Caco-2 (cell line): Measurements from ENCODE around the gene KRT34. TPM values are rescaled to one million over a fixed set of nuclear protein-coding genes. Genes with fewer than 3 reads are reported as not detected.

Experiments used
- BruUV-seq: library from RNA; stranded (reverse); fragments of 400-500 nt; replicated peaks from 2 replicates; lab custom pipeline; 2021; lab: Mats Ljungman, UMichigan
- CTCF ChIA-PET: fragments of 300-600 bp; sonication (Branson Sonifier 250); formaldehyde crosslinking; loops from one replicate; lab custom pipeline; 2022; ENCODE audit warnings: antibody characterized with exemption; lab: Charles Lee
- POLR2A ChIA-PET: fragments of 300-600 bp; sonication (Branson Sonifier 250); formaldehyde crosslinking; loops from one replicate; lab custom pipeline; 2022; ENCODE audit warnings: antibody characterized with exemption; lab: Charles Lee
- DNase-seq, 2 experiments: peaks; one replicate each; pipeline versions ENCODE4 v3.0.0 to v3.0.0-alpha.2; 2020 to 2022
- H3K27me3 ChIP-seq: replicated peaks from 2 replicates; pipeline ENCODE4 v1.6.0; 2011; ENCODE audit warnings: low read length; ENCODE audit not compliant: control insufficient read depth, insufficient read depth
- H3K36me3 ChIP-seq: 2 replicates; pipeline ENCODE4 v1.5.1; 2011; ENCODE audit warnings: low read length; ENCODE audit not compliant: control insufficient read depth, insufficient read depth
- H3K4me1 ChIP-seq: fragments of 250-450 bp; sonication (Bioruptor Pico); 2 replicates; pipeline ENCODE4 v1.5.1; 2020; ENCODE audit warnings: mild to moderate bottlenecking
- H3K4me3 ChIP-seq: 2 replicates; pipeline ENCODE4 v1.5.1; 2011; ENCODE audit warnings: low read depth, mild to moderate bottlenecking, control low read depth, low read length
- H3K9me3 ChIP-seq: fragments of 250-450 bp; sonication (Bioruptor Pico); 2 replicates; pipeline ENCODE4 v1.5.1; 2020; ENCODE audit warnings: mild to moderate bottlenecking, moderate library complexity
- H3K27ac Mint-ChIP-seq: one replicate; pipeline ENCODE4 v1.8.0; 2022; ENCODE audit warnings: mixed read lengths; ENCODE audit not compliant: unreplicated experiment
- H3K27me3 Mint-ChIP-seq: one replicate; pipeline ENCODE4 v1.8.0; 2022; ENCODE audit warnings: mixed read lengths; ENCODE audit not compliant: insufficient read depth, unreplicated experiment
- H3K36me3 Mint-ChIP-seq: one replicate; pipeline ENCODE4 v1.8.0; 2022; ENCODE audit warnings: mild to moderate bottlenecking, mixed read lengths; ENCODE audit not compliant: insufficient read depth, unreplicated experiment
- H3K4me1 Mint-ChIP-seq: one replicate; pipeline ENCODE4 v1.8.0; 2022; ENCODE audit warnings: low read depth, mixed read lengths; ENCODE audit not compliant: unreplicated experiment
- H3K4me3 Mint-ChIP-seq: one replicate; pipeline ENCODE4 v1.8.0; 2022; ENCODE audit warnings: mild to moderate bottlenecking, moderate library complexity, mixed read lengths; ENCODE audit not compliant: unreplicated experiment
- H3K9me3 Mint-ChIP-seq: one replicate; pipeline ENCODE4 v1.8.0; 2022; ENCODE audit warnings: mixed read lengths; ENCODE audit not compliant: unreplicated experiment
- CTCF ChIP-seq, 2 experiments: fragments of 200-600 bp in 1 of 2; IDR thresholded peaks; 1 replicate in 1 of 2; 2 replicates in 1 of 2; pipeline versions ENCODE4 v1.5.1 to v1.8.0; 2011 to 2022; ENCODE audit warnings: antibody characterized with exemption in 1 of 2, control low read depth in 1 of 2, inconsistent platforms in 1 of 2, low read depth in 1 of 2, low read length in 1 of 2, mild to moderate bottlenecking in 1 of 2, moderate library complexity in 1 of 2; ENCODE audit not compliant: insufficient read depth in 1 of 2, severe bottlenecking in 1 of 2, unreplicated experiment in 1 of 2
- intact Hi-C: fragments of 100-400 bp; cut with micrococcal nuclease; formaldehyde crosslinking; loops from one replicate; pipeline ENCODE4 v1.10.0; 2022; ENCODE audit not compliant: unreplicated experiment
- total RNA-seq: library from RNA; stranded (reverse); gene quantifications from 2 replicates; pipeline ENCODE4 v1.2.3, GENCODE V29; 2022

Gene KRT34
- total RNA-seq, 1 experiment from 2014 or later: not detected

GRCh38 chr17:41333098-41333497 lies 49.0 kb downstream of the KRT34 start:
- Histone ChIP-seq H3K9me3 (no peaks in the 10 kb centered on the region), H3K4me3 (no peak overlapping the region), H3K4me1 (no peaks in the 10 kb centered on the region), H3K36me3 (no peaks in the 10 kb centered on the region), H3K27me3 (no peaks in the 10 kb centered on the region)
- no peak for DNase-seq
- no TSS peak for BruUV-seq
- ChIA-PET CTCF (interaction anchor here (1.7 kb wide), 1 partner anchor 11 kb away, joined by 6 read pairs; no protein-coding TSS in a partner anchor), POLR2A (no interaction called here)
- Mint-ChIP-seq H3K4me3 (no peak overlapping the region), H3K36me3 (no peaks in the 10 kb centered on the region), H3K9me3 (no peaks in the 10 kb centered on the region), H3K27ac (no peak overlapping the region), H3K27me3 (no peaks in the 10 kb centered on the region), H3K4me1 (no peaks in the 10 kb centered on the region)
- no peak for TF ChIP-seq CTCF (IDR thresholded peaks at IDR 0.05; ENCODE audit: insufficient read depth in 1 of 2, low read depth in 1 of 2, low read length in 1 of 2, severe bottlenecking in 1 of 2, unreplicated experiment in 1 of 2)
- intact Hi-C loops: no loop called here

- ChIA-PET POLR2A (no interaction called here), CTCF (interaction anchor here (1.5 kb wide), 1 partner anchor 330 kb away, joined by 4 read pairs; no protein-coding TSS in a partner anchor)
- H3K36me3 Mint-ChIP-seq: no peaks in the 10 kb centered on the region
- H3K36me3 ChIP-seq: no peaks in the 10 kb centered on the region
- no peak for DNase-seq
- no peaks in the 10 kb centered on the region for H3K9me3 Mint-ChIP-seq
- no peaks in the 10 kb centered on the region for H3K27me3 Mint-ChIP-seq
- no peak for TF ChIP-seq CTCF (IDR thresholded peaks at IDR 0.05; ENCODE audit: insufficient read depth in 1 of 2, low read depth in 1 of 2, low read length in 1 of 2, severe bottlenecking in 1 of 2, unreplicated experiment in 1 of 2)
- H3K9me3 ChIP-seq: no peaks in the 10 kb centered on the region
- H3K27me3 ChIP-seq: no peaks in the 10 kb centered on the region
- no peaks in the 10 kb centered on the region for H3K4me1 Mint-ChIP-seq
- intact Hi-C loops: no loop called here
- no peak overlapping the region for H3K27ac Mint-ChIP-seq
- H3K4me3 ChIP-seq: no peak overlapping the region
- H3K4me1 ChIP-seq: no peaks in the 10 kb centered on the region
- H3K4me3 Mint-ChIP-seq: no peak overlapping the region
- BruUV-seq: no TSS peak
Measured at GRCh38 chr17:41332239-41332638, 49.9 kb downstream of the KRT34 start.

GRCh38 chr17:41331606-41332005 lies 50.5 kb downstream of the KRT34 start:
- DNase-seq: no peak
- Histone ChIP-seq H3K4me3 (no peak overlapping the region), H3K4me1 (no peaks in the 10 kb centered on the region), H3K27me3 (no peaks in the 10 kb centered on the region), H3K9me3 (no peaks in the 10 kb centered on the region), H3K36me3 (no peaks in the 10 kb centered on the region)
- intact Hi-C loops: no loop called here
- Mint-ChIP-seq H3K36me3 (no peaks in the 10 kb centered on the region), H3K27me3 (no peaks in the 10 kb centered on the region), H3K9me3 (no peaks in the 10 kb centered on the region), H3K27ac (no peak overlapping the region), H3K4me3 (no peak overlapping the region), H3K4me1 (no peaks in the 10 kb centered on the region)
- no TSS peak for BruUV-seq
- TF ChIP-seq CTCF (IDR thresholded peaks at IDR 0.05; ENCODE audit: insufficient read depth in 1 of 2, low read depth in 1 of 2, low read length in 1 of 2, severe bottlenecking in 1 of 2, unreplicated experiment in 1 of 2): no peak
- CTCF ChIA-PET: interaction anchor here (1.5 kb wide), 1 partner anchor 331 kb away, joined by 4 read pairs; no protein-coding TSS in a partner anchor
- POLR2A ChIA-PET: no interaction called here
